ENCODE data around the gene GNPTG.

Gene GNPTG

DNA sequence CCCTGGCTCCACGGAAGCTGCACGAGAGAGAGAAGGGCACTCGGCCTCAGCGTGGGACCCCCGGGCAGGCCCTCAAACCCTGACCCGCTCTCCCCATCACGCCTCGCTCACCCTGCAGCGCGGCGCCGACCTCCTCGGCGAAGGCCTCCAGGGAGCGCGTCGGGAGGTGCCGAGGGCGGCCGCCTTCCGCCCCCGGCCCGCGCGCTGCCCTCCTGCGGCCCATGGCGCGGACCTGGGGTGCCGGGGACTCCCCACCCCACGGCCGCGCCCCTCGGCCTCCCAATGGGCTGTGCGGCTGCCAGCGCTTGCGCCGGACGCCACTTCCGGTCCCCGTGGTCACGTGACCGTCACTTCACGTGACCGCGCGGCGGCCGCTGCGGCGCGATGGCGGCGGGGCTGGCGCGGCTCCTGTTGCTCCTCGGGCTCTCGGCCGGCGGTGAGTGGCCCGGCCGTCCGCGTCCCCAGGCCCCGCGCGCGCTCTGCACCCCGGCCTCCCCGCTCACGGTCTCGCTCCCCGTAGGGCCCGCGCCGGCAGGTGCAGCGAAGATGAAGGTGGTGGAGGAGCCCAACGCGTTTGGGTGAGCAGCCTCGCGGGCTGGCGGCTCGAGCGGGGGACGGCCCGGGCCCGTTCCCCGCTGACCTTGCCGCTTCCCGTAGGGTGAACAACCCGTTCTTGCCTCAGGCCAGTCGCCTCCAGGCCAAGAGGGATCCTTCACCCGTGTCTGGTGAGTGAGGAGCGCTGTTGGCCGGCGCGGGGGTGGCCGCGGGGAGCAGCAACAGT is at the start of gene GNPTG, which contains the start of gene TSR3:
Gene GNPTG, plus strand, starts transcription at position 350 of the 781 bp plus-strand sequence. Its CDS starts 35 bp downstream, at position 385.
Gene TSR3, minus strand, starts transcription at position 297 of the 781 bp plus-strand sequence. Its CDS starts 74 bp downstream, at position 223.
- no peak for DNase-seq

DNA sequence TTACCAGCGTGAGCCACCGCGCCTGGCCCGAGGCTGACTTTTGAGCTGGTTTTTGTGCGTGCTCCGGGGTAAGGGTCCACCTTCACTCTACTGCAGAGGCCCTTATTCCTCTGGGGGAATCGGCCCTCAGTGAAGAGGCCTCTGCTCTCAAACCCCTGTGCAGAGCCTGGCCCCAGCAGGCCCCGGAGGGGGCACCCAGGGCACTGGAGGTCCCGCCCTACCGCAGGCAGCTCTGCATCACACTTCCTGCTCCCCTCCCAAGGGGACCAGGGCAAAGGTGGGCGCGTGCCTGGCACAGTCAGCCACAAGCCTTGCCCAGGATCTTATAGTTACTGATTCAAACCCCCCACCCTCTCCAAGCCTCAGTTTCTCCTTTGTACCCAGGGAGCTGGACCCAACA is 45.9 kb upstream of the GNPTG start:
- DNase-seq: no peak

DNA sequence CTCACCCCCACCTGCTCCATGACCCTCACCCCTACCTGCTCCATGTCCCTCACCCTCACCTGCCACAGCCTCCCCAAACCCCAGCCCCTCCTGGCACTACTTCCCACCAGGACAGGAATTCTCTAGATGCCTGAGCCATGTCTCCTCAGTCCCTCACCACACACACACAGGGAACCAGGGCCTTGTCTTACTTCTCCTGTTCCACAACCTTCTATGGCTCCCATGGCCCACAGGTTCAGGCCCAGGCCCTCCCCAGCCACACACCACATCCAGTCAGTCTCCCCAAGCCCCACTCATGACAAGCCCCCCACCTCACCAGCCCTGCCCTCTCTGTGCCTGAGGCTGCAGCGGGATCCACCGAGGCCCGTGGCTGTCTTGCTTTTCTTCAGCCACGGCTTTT is 45.4 kb upstream of the GNPTG start:
- DNase-seq: no peak

DNA sequence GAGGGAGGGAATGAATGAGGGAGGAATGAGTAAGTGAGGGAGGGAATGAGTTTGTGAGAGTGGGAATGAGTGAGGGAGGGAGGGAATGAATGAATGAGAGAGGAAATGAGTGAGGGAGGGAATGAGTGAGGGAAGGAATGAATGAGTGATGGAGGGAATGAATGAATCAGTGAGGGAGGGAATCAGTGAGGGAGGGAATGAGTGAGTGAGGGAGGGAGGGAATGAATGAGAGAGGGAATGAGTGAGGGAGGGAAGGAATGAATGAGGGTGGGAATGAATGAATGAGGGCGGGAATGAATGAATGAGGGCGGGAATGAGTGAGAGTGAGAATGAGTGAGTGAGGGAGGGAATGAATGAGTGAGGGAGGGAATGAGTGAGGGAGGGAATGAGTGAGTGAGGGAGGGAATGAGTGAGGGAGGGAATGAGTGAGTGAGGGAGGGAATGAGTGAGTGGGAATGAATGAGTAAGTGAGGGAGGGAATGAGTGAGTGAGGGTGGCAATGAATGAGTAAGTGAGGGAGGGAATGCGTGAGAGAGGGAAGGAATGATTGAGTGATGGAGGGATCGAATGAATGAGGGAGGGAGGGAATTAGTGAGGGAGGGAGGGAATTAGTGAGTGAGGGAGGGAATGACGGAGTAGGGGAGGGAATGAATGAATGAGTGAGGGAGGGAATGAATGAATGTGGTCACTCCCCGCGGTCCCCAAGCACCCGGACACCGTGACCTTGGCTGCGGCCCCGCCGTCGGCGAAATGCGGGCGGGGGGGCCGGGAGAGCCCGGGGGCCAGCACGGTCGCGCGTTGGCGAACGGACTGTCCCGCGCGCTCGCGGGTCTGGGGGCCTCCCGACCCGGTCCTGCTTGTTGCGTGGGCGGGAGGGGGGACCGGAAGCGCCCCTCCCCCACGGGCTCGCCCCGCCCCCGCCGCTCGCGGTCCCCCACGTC is 43.4 kb upstream of the GNPTG start:
- peak; percentile 45 for DNase-seq

DNA sequence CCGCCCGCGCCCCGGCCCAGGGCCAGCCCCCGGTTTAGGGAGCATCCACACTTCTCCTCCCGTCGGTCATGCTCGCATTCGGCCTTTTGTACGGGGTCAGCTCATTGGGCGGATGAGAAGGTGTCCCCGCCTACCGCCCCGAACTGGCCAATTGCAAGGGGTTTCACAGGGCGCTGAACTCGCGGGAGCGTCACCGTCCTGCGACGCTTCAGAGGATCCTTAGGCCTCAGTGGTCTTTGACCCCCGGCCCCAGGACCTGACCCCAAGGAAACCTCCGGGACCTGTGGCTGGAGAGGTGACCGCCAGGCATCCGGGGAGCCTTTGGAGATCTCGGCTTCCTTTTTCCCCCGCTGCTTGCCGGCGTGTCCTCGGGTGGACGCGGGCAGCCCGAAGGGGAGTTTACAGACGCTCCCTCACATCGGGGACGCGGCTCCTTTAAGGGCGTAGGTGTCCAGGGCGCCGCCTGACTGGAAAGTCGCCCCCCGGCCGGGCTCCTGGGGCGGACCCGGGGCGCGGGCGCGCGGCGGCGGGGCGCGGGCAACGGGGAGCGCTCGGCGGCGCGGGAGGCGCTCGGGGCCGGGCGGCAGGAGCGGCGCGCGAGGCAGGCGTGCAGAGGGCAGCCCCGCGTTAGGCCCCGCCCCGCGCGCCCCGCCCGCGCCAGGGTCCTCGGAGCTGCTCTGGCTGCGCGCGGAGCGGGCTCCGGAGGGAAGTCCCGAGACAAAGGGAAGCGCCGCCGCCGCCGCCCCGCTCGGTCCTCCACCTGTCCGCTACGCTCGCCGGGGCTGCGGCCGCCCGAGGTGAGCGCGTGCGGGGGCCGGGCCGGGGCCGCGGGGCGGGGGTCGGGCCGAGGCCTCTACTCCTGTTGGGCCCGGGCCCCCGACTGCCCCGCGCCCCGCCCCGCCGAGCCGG is 42.5 kb upstream of the GNPTG start, which contains the start of gene UBE2I:
Gene UBE2I, plus strand, starts transcription at position 660 of the 909 bp plus-strand sequence. CDS start 4,395 bp downstream, outside the sequence.
- peak; percentile 82 for DNase-seq

DNA sequence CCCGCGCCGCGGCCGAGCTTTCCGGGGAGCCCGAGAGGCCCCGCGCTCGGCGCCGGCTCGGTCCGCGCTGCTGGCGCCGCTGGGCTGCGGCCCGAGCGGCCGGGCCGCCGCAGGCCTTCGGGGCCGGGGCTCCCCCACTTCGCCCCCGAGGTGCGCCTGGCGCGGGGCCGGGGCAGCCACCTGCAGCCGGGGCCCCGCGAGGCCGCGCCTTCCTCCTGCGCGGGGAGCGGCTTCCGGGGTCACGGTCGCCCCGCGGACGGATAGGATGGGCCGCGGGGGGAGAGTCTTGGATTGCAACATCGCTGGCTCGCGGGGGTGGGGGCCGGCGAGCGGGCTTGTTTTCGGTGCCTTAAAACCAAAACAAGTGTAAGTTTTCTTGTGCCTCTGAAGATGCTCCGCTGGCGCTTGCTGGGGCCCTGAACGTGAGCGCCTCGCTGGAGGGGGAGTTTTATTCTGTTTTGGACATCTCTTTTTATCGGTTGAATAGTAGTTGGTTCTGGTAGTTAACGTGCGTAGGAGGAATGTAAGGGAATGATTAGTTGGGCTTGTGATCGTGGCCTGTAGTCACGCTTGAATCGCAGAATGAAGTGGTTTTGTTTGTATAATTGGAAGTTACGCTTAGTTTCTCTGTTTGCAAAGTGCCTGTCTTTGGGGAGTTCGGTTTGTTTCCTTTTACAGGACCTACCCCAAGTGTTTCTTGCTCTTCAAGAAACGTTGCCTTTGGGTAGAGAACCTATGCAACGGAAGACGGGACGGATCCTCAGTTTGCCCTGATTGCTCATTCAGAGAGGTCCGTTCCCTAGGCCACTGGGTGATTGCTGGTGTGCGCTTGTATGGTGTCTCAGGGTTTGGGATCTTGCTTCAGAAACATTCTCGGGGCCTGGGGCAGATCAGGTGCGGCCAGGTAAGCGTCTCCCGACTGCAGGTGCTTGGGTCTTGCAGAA is 41.6 kb upstream of the GNPTG start:
- DNase-seq: no peak

DNA sequence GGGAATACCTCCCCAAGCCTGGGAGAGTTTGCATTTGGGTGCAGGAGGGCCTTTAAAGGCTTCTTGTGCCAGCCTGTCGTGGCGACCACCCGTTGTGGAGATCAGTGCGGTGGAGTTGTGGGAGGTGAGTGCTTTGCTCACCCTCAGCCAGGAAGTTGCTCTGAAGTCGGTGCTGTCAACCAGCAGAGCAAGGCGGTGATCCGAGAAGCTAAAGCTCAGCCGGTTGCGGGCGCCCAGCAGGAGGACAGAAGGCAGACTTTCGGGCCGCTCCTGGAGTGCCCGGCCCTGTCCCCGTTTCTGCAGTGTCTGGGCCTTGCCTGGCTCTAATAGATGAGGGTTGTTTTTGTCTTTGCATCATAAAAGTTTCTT is 40.9 kb upstream of the GNPTG start:
- no peak for DNase-seq

DNA sequence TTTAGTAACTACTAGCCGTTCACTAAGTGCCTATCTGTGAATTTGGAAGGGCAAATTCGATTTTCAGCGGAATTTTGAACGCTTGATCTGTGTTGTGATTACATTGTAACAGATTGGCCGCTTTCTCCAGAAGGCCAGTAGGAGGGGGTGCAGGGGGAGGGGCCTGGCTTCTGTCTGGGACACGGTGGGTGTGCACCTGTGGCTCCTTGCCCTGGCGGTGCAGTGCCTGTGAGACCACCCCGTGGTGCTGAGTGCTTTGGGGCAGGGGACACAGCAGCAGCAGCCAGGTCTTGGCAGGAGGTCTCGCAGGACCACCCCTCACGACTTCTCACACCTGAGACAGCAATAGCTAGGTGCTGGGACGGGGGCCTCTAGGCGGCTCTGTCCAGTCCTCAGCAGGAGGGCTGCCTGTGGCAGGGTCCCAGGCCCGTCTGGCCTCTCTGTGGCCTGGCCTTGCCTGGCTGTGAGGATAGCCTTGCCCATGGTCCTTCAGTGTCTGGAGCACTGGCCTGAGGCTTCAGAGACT is 40.5 kb upstream of the GNPTG start:
- DNase-seq: no peak

DNA sequence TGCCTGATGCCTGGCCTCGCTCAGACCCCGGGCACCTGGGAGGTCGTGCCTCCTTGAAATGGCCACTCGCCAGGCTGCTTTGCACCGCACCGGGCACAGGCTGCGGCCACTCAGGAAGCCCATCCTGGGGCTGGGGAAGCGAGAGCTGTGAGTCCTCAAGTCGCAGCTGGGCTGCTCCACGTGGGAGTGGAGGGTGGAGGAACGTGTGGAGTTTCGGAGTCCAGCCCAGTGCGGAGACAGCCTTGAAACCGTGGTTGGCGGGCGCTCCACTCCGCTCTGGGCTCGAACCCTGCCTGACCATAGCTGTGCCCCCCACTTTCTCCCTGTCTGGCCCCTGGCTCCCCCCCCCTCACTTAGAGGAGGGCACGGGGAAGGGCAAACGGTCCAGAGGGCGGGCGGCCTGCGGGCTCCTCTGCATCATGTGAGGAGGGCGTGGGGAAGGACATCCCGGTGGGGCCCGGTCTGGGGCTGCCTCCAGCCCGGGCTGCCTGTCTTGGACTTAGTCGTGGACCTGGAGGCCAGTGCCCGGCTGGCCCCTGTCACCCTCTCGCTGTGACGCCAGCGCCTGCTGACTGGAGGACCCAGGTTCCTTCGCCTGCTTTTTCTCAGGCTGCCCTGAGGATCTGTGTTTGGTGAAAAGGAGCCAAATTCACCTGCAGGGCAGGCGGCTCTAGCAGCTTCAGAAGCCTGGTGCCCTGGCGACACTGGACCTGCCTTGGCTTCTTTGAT is 39.8 kb upstream of the GNPTG start:
- DNase-seq: no peak

DNA sequence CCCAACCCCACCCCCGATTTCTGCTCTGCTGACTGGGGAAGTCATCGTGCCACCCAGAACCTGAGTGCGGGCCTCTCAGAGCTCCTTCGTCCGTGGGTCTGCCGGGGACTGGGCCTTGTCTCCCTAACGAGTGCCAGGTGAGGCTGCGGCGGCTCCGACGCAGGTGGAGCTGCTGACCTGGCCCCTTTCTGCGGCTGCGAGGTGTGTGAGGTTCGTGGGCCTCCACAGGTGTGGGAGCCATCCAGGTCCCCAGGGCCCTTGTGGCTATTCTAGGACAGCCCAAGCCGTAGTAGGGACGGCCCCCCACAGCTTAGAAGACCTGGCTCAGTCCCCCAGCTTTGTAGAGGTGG is 39.3 kb upstream of the GNPTG start:
- no peak for DNase-seq

DNA sequence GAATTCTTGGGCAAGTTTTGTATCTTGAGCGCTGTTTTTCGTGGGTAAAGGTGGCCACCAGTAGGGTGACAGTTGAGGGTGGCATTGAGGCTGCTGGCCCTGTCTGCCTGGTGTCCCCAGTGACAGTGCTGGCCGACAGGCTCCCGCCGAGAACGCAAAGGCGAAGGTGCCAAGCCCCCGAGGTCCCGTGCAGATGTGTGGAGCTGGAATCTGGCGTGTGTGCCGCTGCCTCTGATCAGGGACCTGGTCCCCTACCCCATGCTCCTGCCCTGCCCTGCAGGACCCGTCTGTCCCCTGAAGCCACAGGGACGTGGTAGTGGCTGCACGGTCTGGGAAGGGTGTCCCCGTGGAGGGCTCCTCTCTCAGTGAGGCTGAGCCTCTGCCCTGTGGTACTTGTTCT is 38.8 kb upstream of the GNPTG start:
- no peak for DNase-seq

DNA sequence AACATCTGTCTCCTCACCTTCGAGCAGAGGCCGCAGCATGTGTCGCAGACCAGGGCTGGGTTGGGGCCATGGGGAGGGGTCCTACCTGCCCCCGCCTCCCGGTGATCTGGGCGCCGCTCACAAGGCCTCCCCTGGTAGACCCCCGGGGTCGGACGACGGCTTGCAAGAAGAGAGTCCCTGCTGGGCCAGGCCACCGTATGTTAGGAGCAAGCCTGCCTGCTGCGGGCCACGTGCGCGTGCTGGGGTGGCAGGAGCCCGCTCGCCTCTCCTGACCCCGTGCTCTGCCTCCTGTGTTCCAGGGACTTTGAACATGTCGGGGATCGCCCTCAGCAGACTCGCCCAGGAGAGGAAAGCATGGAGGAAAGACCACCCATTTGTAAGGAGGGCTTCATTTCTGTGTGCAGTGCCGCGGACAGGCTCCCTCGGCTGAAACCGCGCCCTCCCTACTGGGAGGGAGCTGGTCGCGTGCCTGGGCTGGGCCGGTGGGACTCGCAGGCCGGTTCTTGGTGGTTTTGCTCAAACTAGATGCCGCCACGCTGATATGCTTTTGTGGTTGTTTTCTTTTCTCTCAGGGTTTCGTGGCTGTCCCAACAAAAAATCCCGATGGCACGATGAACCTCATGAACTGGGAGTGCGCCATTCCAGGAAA is 37.9 kb upstream of the GNPTG start:
- DNase-seq: no peak

DNA sequence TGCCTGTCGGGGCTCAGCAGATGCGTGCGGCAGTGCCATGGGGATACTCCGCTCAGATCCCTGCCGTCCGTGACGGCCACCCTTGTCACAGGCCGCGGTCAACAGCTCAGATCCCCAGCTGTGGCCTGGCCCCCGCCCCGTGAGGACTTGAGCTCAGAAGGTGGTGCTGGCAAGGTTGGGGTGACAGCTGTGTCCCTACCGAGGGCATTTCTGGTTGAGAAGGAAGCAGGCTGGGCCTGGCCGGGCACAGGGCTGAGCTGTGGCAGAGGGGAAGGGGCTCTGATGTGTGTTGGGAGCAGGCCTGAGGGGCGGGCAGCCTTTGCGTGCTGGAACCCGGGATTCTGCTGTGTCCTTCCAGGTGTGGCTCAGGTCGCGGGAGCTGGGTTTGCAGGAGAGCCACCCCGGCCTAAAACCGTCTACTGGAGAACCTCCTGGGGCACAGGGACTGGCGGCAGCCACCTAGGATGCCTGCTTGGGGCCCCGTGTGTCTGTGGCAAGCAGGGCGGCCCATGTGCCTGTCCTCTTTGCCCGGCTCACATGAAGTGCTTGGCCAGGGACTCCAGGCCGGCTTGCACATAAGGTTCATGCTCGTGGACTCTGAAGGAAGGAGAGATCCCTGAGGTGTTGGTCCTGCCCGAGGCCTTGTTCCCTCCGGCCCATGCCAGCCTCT is 37.2 kb upstream of the GNPTG start:
- DNase-seq: no peak

DNA sequence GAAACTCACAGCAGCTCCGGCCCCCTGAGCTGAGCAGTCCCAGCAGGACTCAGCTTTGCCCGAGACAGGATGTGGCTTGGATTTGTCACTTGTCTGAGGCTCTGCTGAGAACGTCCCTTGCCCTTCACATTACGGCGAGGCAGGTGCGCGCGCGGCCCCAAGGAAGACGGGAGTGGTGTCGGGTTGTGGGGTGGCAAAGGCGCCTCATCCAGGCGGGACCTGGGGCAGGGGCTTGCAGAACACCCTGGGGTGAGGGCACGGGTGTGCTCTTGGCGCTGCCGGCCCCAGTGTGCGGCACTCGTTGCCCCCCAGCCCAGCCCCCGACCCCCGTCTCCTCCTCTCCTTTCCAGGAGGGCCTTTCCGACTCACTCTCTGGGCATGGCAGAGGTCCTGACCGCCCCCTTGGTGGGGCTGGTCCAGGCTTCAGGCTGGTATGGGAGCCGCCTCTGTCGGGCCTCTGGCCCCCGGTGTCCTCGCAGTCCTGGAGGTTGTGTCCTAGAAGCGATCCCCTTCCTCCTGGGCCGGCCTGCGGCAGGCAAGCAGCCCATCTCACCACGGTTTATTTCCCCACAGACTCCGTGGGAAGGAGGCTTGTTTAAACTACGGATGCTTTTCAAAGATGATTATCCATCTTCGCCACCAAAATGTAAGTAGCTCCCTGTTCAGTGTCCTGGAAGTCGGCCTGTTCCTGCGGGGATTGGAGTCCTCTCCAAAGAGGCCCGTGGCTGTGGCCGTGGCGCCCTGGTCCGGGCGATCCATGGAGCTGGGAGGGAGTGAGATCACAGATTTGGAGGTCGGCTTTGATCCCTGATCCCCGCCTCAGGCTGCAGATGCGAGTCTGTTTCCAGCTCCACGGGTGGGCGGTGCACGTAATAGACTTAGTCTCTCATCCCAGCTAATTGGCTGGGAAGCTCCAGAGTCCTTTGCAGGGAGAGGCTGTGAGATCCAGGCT is 36.4 kb upstream of the GNPTG start:
- no peak for DNase-seq

DNA sequence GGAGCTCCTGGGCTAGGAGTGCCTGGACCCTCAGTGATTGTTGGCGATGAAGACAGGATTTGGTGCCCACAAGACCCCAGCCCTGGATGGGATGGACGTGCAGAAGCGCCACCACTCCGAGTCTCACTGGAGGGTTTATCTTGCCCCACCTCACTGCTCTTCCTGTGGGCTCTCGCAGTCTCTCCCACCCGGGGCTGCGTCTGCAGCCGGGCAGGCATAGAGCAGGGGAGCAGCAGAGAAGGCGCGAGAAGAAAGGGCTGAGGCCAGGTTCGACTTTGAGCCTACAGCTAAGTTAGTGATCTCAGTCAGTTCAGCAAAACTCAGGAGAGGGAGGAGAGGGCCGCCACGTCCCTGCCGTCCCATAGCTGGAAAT is 35.7 kb upstream of the GNPTG start:
- no peak for DNase-seq

DNA sequence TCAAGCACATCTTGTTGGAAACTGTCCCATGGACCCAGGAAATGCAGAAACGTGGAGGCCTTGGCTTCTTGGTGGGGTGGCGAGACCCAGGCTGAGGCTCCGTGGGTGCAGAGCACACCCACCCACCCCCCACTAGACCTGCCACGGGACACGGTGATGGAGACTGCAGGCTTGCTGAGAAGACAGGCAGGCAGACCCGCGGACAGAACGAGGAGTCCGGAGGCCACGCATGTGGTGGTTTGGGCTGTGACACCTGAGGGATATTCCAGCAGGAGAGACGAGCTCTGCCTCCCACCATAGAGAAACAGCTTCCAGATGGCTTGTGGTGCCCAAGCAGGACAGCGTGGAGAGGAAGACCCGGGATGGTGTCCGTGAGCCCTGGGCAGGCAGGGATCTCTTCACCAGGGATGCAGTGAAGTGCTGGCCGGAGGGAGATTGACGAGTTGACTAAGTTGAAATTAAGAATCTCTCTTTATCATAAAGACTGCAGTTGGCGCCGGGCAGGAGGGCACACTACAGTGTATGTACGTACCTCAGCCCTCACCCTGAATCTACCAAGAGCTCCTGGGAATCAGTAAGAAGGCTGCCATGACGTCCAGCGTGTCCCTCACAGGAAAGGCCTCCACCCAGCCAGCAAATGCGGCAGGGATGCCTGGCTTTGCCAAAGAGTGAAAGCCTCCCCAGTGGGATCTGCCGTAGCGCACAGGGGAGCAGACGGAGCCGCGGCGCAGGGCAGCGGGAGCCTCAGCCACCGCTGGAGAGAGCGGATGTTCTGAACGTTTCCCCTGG is 34.1 kb upstream of the GNPTG start:
- no peak for DNase-seq

DNA sequence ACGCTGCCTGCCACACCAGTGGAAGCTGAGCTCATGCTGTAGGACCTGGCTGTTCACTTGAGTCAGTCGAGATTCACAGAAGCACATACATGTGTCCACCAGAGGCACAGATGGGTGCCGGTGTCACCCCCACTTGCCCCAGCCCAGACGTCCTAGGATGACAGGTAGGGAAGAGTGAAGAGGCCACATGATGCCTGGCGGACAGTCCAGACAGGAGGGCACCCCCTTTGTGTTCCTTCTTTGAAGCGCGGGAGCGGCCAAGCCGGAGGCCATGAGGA is 33.5 kb upstream of the GNPTG start:
- no peak for DNase-seq

DNA sequence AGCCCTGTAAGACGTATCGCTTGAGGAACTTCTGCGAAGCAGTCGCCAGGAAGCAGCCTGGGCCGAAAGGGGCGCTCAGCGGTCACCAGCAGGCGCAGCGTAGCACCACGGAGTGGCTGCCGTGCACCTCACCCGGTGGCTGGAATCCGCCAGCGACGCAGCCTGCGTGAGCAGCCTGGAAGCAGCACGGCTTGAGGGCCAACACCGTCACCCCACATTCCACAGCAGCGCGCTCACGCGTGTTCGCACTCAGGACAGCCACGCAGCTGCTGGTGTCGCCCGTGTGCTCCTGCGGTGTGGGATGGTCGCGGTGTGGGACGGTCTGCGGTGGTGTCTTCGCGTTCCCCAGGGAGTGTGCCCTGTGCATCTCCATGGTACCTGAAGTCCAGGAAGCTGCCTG is 32.7 kb upstream of the GNPTG start:
- no peak for DNase-seq
